ENCODE data around the gene RAD51B. TPM values are rescaled to one million over a fixed set of nuclear protein-coding genes. Genes with fewer than 3 reads are reported as not detected.

RAD51B gene
- polyA plus RNA-seq, 1 donor: 13.3 TPM

- DNase-seq: no peak
Observed at GRCh38 chr14:68619790-68620574, 800.4 kb downstream of the RAD51B start.

- no peak for DNase-seq
Observed at GRCh38 chr14:68621400-68622365, 802.1 kb downstream of the RAD51B start.

- no peak for DNase-seq
Observed at GRCh38 chr14:68622856-68623255, 803.3 kb downstream of the RAD51B start.

- DNase-seq: no peak
Observed at GRCh38 chr14:68623307-68623706, 803.7 kb downstream of the RAD51B start.

GRCh38 chr14:68623826-68624225, 804.2 kb downstream of the RAD51B start:
- DNase-seq: no peak

GRCh38 chr14:68624541-68625220, 805.1 kb downstream of the RAD51B start:
- DNase-seq: no peak

GRCh38 chr14:68625366-68626090, 805.9 kb downstream of the RAD51B start:
- DNase-seq: no peak

GRCh38 chr14:68626386-68626785, 806.8 kb downstream of the RAD51B start:
- DNase-seq: no peak

- DNase-seq: no peak
Observed at GRCh38 chr14:68627050-68627867, 807.7 kb downstream of the RAD51B start.

GRCh38 chr14:68627868-68628604, 808.5 kb downstream of the RAD51B start:
- DNase-seq: no peak

- DNase-seq: no peak
Observed at GRCh38 chr14:68628605-68629310, 809.2 kb downstream of the RAD51B start.

- no peak for DNase-seq
Observed at GRCh38 chr14:68630081-68630571, 810.5 kb downstream of the RAD51B start.

GRCh38 chr14:68630611-68631393, 811.2 kb downstream of the RAD51B start:
- no peak for DNase-seq

GRCh38 chr14:68631394-68632053, 811.9 kb downstream of the RAD51B start:
- DNase-seq: no peak

- no peak for DNase-seq
Observed at GRCh38 chr14:68632054-68632895, 812.7 kb downstream of the RAD51B start.

- no peak for DNase-seq
Observed at GRCh38 chr14:68633131-68633991, 813.8 kb downstream of the RAD51B start.

All from left kidney (tissue), 2 donors.